GM21619 (cell line): Measurements from ENCODE around the gene CDC5L.

Source experiments
- ATAC-seq: cut with Tn5 transposase; IDR thresholded peaks from one replicate; pipeline ENCODE4 v1.9.1; 2021; ENCODE audit not compliant: unreplicated experiment

The CDC5L gene

GRCh38 chr6:44373051-44373450 lies 14.5 kb upstream of the CDC5L start:
- no peak for ATAC-seq

- no peak for ATAC-seq
Observed at GRCh38 chr6:44373787-44374186, 13.7 kb upstream of the CDC5L start.

- ATAC-seq: no peak
Observed at GRCh38 chr6:44375071-44375470, 12.4 kb upstream of the CDC5L start.

- ATAC-seq: no peak
Observed at GRCh38 chr6:44377484-44377883, 10.0 kb upstream of the CDC5L start.

GRCh38 chr6:44377971-44378370 lies 9.5 kb upstream of the CDC5L start:
- ATAC-seq: no peak

GRCh38 chr6:44381739-44382138 lies 5.8 kb upstream of the CDC5L start:
- no peak for ATAC-seq

- no peak for ATAC-seq
Observed at GRCh38 chr6:44386364-44386928, 1.1 kb upstream of the CDC5L start.

- ATAC-seq: peak; percentile 5
Observed at GRCh38 chr6:44386929-44387345, 569 bp upstream of the CDC5L start.

GRCh38 chr6:44388135-44388487 lies 605 bp downstream of the CDC5L start:
- ATAC-seq: no peak

- ATAC-seq: no peak
Observed at GRCh38 chr6:44388887-44389286, 1.4 kb downstream of the CDC5L start.

GRCh38 chr6:44390158-44390683 lies 2.7 kb downstream of the CDC5L start:
- no peak for ATAC-seq

GRCh38 chr6:44395501-44395900 lies 8.0 kb downstream of the CDC5L start:
- ATAC-seq: no peak

GRCh38 chr6:44396968-44397367 lies 9.5 kb downstream of the CDC5L start:
- no peak for ATAC-seq

GRCh38 chr6:44397424-44398164 lies 10.1 kb downstream of the CDC5L start:
- ATAC-seq: no peak

GRCh38 chr6:44399991-44400390 lies 12.5 kb downstream of the CDC5L start:
- ATAC-seq: no peak

GRCh38 chr6:44400572-44400971 lies 13.1 kb downstream of the CDC5L start:
- no peak for ATAC-seq

GRCh38 chr6:44401138-44401537 lies 13.6 kb downstream of the CDC5L start:
- no peak for ATAC-seq

- no peak for ATAC-seq
Observed at GRCh38 chr6:44404022-44404714, 16.7 kb downstream of the CDC5L start.

GRCh38 chr6:44404715-44405099 lies 17.2 kb downstream of the CDC5L start:
- no peak for ATAC-seq

GRCh38 chr6:44407951-44408670 lies 20.6 kb downstream of the CDC5L start:
- no peak for ATAC-seq

GRCh38 chr6:44409207-44409794 lies 21.8 kb downstream of the CDC5L start:
- no peak for ATAC-seq
